Fibroblast of villous mesenchyme (primary cell): Measurements from ENCODE around the gene DIP2A. TPM values are rescaled to one million over a fixed set of nuclear protein-coding genes. Genes with fewer than 3 reads are reported as not detected.

Source experiments
- DNase-seq: peaks from one replicate; pipeline ENCODE4 v3.0.0-alpha.2; 2010; ENCODE audit warnings: low read depth
- H3K4me3 ChIP-seq: 2 replicates; pipeline ENCODE4 v1.5.1; 2011; ENCODE audit warnings: low read depth, mild to moderate bottlenecking, low read length
- total RNA-seq: library from RNA; depleted of rRNA; stranded (reverse); fragments of >200 nt; gene quantifications from 2 replicates; pipeline ENCODE4 v1.2.3, GENCODE V29; 2012
- TF ChIP-seq, protein P1 (sequence below): IDR thresholded peaks from 2 replicates; pipeline ENCODE4 v1.5.1; 2012; ENCODE audit warnings: low read depth, mild to moderate bottlenecking, low read length; ENCODE audit not compliant: insufficient read depth

DIP2A gene
- total RNA-seq, 1 donor = 32.0 TPM

DNA sequence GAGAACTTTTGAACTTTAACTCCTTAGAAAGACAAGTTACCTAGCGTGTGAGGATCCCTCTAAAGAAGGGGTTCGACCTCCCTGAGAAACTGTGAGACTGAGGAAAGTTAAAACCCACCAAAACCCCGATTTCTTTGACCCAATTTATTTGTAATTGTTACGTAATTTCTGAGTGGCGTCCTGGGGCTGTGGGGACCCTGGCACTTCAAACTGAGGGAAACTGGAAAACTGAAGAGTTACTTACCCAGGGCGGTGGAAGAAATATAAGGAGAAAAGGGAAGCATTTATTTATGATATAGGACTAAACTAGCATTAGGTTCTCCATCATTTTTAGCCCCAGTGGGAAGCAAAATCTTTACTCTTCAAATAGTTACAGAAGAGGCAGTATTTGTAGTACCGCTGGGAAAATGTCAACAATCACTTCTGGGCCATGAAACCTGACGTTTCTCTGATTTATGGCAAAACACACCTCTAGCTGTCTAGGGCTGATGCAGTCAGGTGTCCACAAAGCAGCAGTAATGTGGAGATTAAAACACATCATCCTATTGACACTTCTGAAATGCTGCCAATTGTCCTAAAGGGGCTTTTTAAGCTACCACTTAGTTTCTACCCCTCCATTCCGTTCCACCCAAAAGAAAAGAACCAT is 145.8 kb downstream of the DIP2A start:
- DNase-seq = no peak
- TF ChIP-seq, protein P1, sequence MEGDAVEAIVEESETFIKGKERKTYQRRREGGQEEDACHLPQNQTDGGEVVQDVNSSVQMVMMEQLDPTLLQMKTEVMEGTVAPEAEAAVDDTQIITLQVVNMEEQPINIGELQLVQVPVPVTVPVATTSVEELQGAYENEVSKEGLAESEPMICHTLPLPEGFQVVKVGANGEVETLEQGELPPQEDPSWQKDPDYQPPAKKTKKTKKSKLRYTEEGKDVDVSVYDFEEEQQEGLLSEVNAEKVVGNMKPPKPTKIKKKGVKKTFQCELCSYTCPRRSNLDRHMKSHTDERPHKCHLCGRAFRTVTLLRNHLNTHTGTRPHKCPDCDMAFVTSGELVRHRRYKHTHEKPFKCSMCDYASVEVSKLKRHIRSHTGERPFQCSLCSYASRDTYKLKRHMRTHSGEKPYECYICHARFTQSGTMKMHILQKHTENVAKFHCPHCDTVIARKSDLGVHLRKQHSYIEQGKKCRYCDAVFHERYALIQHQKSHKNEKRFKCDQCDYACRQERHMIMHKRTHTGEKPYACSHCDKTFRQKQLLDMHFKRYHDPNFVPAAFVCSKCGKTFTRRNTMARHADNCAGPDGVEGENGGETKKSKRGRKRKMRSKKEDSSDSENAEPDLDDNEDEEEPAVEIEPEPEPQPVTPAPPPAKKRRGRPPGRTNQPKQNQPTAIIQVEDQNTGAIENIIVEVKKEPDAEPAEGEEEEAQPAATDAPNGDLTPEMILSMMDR = no peak
- H3K4me3 ChIP-seq = no peak overlapping the region

DNA sequence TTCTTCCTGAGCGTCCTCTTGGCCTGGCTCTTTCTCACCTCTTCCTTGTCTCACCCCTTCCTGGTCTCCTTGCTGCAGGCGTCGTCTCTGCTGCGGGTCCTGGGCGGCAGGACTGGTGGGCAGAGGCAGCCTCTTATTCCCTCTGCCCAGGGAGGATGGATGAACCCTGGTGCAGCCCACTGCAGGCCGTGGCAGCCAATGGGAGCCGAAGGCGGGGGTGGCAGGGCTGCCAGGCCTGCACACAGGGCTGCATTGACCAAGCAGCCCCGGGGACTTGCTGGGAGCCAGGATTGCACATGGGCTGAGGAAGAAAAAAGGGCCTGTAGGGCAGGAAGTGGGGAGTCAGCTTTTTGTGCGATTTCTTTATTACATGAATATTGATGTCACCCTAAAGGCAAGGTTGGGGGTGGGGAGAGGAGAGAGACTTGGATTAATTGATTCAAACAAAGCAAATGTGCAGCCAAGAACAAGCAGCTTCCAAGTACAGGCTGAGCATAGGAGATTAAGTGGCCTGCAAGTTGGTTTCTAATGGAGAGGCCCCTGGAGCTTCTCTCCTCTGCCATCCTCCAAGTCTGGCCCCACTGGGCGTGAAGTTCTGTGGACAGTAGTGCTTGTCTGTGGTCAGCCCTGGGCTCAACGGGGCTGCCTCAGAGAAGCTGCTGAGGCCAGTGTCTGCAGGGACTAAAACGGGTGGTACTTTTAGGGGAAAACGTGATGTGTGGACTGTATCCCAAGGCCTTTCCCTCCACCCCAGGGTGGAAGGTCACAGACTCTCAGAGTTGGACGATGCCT is 146.5 kb downstream of the DIP2A start, which contains the start of gene S100B:
Gene S100B, minus strand, starts transcription at position 108 of the 792 bp plus-strand sequence. CDS start 2,667 bp downstream, outside the sequence.
- no peak within 1 kb of the TSS for H3K4me3 ChIP-seq
- TF ChIP-seq, protein P1 = no peak
- no peak for DNase-seq

DNA sequence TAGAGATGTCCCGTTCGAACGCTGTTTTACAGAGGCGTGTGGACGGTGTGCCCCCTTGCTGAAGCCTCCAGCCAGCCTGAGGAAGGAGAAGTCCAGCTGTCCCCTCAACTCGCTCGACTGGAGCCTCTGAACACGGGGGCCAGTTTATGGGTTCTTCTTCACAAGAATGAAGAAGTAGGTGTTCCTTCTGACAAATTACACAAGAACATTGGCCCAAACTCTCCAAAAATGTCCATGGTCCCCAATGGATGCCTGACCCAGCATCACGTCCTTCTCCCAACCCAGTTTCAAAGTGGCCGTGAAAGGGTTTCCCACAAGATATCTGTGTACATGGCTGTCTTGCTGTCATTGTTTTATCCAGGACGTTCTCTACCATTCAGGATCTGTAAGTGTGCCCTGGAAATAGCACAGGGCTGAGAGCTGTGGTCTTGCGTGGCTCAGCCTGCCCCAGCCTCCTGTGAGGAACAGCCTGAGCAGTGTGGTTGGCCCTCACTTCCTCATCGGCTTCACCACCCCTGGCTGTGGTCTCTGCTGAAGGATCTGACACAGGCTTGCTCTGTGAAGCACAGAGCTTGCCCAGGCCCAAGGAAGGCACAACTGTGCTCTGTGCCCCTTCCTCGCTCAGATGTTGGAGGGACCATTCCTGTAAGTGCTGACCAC is 147.2 kb downstream of the DIP2A start:
- TF ChIP-seq, protein P1 = no peak
- H3K4me3 ChIP-seq = no peak overlapping the region
- no peak for DNase-seq

DNA sequence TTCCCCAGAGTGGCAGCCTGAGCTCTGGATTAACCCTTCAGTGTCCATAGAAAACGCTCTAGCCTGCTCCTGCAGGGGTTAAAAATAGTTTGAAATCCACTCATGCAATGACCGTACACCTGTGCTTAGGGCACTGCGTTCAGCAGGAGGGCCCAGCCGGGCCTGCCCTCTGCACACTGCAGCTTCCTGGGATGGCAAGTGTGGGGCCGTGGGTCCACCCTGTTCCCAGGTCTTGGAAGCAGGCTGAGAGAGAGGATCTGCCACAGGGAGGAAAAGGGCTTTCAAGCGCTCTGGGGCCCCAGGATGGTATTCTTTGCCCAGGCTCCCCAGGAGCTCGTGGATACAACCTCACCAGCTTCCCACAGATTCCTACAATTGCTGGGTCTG is 147.7 kb downstream of the DIP2A start:
- no peak for DNase-seq
- TF ChIP-seq, protein P1 = no peak
- no peak overlapping the region for H3K4me3 ChIP-seq

DNA sequence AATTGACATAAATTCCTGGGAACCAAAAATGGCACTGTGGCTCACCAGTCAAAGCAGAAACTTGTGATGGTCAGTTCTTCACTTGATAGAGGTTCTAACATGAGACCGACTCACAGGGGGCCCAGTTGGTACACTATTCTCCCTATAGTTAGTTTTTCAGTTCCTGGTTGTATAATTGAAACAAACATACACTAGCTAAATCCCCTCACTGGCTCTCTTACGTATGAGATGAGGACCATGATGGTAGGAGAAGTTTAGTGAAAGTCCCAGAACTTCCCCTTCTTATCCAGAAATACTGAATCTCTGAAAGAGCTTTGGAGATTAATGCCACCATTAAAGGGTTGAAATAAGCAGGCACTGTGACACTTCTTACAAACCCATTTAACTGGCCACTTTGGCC is 148.9 kb downstream of the DIP2A start:
- TF ChIP-seq, protein P1 = no peak
- no peak overlapping the region for H3K4me3 ChIP-seq
- no peak for DNase-seq

DNA sequence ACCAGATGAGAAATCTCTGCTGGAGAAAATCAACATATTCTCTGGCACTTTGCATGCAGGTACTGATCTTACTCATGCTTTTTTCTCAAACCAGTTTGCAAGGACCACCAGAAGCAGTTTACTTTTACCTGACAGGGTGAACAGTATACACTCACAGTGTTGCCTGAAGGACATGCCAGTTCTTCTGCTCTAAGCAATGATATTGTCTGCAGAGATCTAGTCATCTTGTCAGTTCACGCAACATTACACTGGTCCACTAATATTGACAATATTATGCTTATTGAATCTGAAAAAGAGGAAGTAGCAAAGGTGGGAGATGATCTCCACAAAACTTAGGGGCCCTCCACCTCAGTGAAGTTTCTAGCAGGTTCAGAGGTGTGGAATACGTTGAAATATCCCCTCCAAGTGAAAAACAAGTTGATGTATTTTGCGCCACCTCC is 150.0 kb downstream of the DIP2A start:
- no peak for DNase-seq
- TF ChIP-seq, protein P1 = no peak
- no peak overlapping the region for H3K4me3 ChIP-seq
